Stomach (tissue), 9 donors: ENCODE data around the gene ERBB4. TPM values are rescaled to one million over a fixed set of nuclear protein-coding genes. Genes with fewer than 3 reads are reported as not detected.
"Not testable (repeated sequence)": the region's sequence is repeated elsewhere in the genome, so short reads cannot be mapped to it uniquely, and the experiment has no call there.

Experiments
- DNase-seq, 2 donors: peaks; one replicate each; pipeline versions ENCODE4 v3.0.0 to v3.0.0-alpha.2; 2013 to 2019
- H3K27ac ChIP-seq, 5 donors: fragments of 200-600 bp in 4 of 5; sonication (generic) in 4 of 5; one replicate each; pipeline ENCODE4 v1.5.1; 2013 to 2019; ENCODE audit warnings: mild to moderate bottlenecking in 1 of 5, moderate library complexity in 1 of 5
- H3K27me3 ChIP-seq, 3 donors: fragments of 200-600 bp; sonication (generic); one replicate each; pipeline ENCODE4 v1.5.1; 2017 to 2019; ENCODE audit warnings: mixed run types in 1 of 3
- H3K36me3 ChIP-seq, 4 donors: fragments of 200-600 bp; sonication (generic); 1 replicate in 3 of 4; 2 replicates in 1 of 4; pipeline ENCODE4 v1.5.1; 2016 to 2019
- H3K4me1 ChIP-seq, 4 donors: fragments of 200-600 bp; sonication (generic); one replicate each; pipeline ENCODE4 v1.5.1; 2016 to 2019
- H3K4me3 ChIP-seq, 4 donors: fragments of 200-600 bp; sonication (generic) in 3 of 4; one replicate each; pipeline ENCODE4 v1.5.1; 2016 to 2019; ENCODE audit warnings: mild to moderate bottlenecking in 1 of 4
- H3K9me3 ChIP-seq, 4 donors: fragments of 200-600 bp; sonication (generic); one replicate each; pipeline ENCODE4 v1.5.1; 2016 to 2019
- EP300 ChIP-seq: sonication (generic); formaldehyde crosslinking; IDR thresholded peaks from one replicate; pipeline ENCODE4 v1.6.1; 2017; ENCODE audit warnings: antibody characterized with exemption
- POLR2A ChIP-seq, 4 donors: fragments of 450-650 bp; IDR thresholded peaks; one replicate each; pipeline ENCODE4 v1.6.1; 2016; ENCODE audit warnings: antibody characterized with exemption in 4 of 4, control low read depth in 2 of 4, mild to moderate bottlenecking in 1 of 4, moderate library complexity in 1 of 4
- POLR2AphosphoS5 ChIP-seq, 3 donors: sonication (generic); formaldehyde crosslinking; IDR thresholded peaks; one replicate each; pipeline ENCODE4 v1.6.1; 2016; ENCODE audit warnings: antibody characterized with exemption in 3 of 3
- WGBS, 5 donors: extraction: QIAGEN DNeasy Blood & Tissue Kit in 3 of 5; methylation state at CpG; one replicate each; pipeline versions ENCODE4 v1.1.5 to v1.1.7; 2013 to 2018; 5-methylcytosine and 5-hydroxymethylcytosine counted together
- intact Hi-C: fragments of 100-400 bp; cut with DNase I; formaldehyde crosslinking; loops from one replicate; pipeline ENCODE4 v1.15.1; 2023; ENCODE audit warnings: low total_unique reads
- polyA plus RNA-seq, 3 donors: library from polyadenylated mRNA; stranded (reverse); fragments of 200-250 nt; gene quantifications; one replicate each; pipeline ENCODE4 v1.2.3, GENCODE V29; 2013
- total RNA-seq, 5 donors: library from RNA; depleted of rRNA; stranded (reverse); fragments of >200 nt; gene quantifications; one replicate each; pipeline versions ENCODE4 v1.1.0 to v1.2.3, GENCODE V29; 2014 to 2016
- TF ChIP-seq, protein P1 (sequence below), 7 experiments: fragments of 450-650 bp in 4 of 7; fragments of 200-600 bp in 3 of 7; sonication (generic) in 3 of 7; IDR thresholded peaks; one replicate each; pipeline ENCODE4 v1.5.1; 2016 to 2019; ENCODE audit warnings: antibody characterized with exemption in 7 of 7, control low read depth in 2 of 7, mild to moderate bottlenecking in 1 of 7
- donor health status: healthy with polysubstance abuse.
- donor health status: Bipolar disorder and iron deficiency.
- donor health status: healthy.

Gene ERBB4
- total and polyA plus RNA-seq, 8 donors: 0.12 to 2.5 (median 0.45) TPM; not detected in 1

DNA sequence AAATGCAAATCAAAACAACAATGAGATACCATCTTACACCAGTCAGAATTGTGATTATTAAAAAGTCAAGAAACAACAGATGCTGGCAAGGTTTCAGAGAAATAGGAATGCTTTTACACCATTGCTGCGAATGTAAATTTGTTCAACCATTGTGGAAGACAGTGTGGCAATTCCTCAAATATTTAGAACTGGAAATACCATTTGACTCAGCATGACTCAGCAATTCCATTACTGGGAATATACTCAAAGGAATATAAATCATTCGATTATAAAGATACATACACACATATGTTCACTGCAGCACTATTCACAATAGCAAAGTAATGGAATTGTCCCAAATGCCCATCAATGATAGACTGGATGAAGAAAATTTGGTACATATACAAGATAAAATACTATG lies 516.7 kb downstream of the ERBB4 start:
- no peak overlapping the region for H3K27ac ChIP-seq
- H3K4me3 ChIP-seq: no peak overlapping the region
- H3K27me3 ChIP-seq: no peaks in the 10 kb centered on the region
- no peaks in the 10 kb centered on the region for H3K4me1 ChIP-seq
- 73 to 85% (median 80%) methylated on average over 2 of the region's 2 CpGs for WGBS, 5 donors
- intact Hi-C loops: no loop called here
- no peak for DNase-seq
- H3K36me3 ChIP-seq: no peaks in the 10 kb centered on the region
- TF ChIP-seq POLR2A (IDR thresholded peaks at IDR 0.05) (no peak), POLR2AphosphoS5 (IDR thresholded peaks at IDR 0.05) (no peak), EP300 (no peak)
- TF ChIP-seq, protein P1, sequence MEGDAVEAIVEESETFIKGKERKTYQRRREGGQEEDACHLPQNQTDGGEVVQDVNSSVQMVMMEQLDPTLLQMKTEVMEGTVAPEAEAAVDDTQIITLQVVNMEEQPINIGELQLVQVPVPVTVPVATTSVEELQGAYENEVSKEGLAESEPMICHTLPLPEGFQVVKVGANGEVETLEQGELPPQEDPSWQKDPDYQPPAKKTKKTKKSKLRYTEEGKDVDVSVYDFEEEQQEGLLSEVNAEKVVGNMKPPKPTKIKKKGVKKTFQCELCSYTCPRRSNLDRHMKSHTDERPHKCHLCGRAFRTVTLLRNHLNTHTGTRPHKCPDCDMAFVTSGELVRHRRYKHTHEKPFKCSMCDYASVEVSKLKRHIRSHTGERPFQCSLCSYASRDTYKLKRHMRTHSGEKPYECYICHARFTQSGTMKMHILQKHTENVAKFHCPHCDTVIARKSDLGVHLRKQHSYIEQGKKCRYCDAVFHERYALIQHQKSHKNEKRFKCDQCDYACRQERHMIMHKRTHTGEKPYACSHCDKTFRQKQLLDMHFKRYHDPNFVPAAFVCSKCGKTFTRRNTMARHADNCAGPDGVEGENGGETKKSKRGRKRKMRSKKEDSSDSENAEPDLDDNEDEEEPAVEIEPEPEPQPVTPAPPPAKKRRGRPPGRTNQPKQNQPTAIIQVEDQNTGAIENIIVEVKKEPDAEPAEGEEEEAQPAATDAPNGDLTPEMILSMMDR (IDR thresholded peaks at IDR 0.05): no peak
- no peaks in the 10 kb centered on the region for H3K9me3 ChIP-seq

DNA sequence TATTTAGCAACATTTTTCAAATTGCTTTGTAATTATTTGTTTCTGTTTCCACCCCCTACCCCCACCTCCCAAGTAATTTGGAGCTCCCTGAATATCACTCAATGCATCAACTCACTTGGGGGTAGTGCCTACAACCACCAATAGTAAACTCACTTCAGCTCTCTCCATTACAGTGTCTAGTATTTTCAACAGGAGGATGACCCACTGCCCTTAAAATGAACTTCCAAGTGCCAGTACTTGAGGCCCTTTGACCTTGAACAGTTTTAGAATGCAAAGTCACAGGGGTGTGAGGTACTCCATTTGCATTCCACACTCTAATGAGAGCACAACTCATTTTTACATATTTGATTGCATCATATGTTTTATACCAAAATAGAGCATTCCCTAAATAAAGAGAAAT lies 523.0 kb downstream of the ERBB4 start:
- Histone ChIP-seq H3K9me3 (no peaks in the 10 kb centered on the region), H3K4me3 (no peak overlapping the region), H3K36me3 (no peaks in the 10 kb centered on the region), H3K27ac (no peak overlapping the region), H3K27me3 (no peaks in the 10 kb centered on the region), H3K4me1 (no peaks in the 10 kb centered on the region)
- DNase-seq: no peak
- intact Hi-C loops: no loop called here
- TF ChIP-seq POLR2AphosphoS5 (IDR thresholded peaks at IDR 0.05) (no peak), EP300 (no peak), POLR2A (IDR thresholded peaks at IDR 0.05) (no peak)
- TF ChIP-seq, protein P1 (IDR thresholded peaks at IDR 0.05): no peak

GRCh38 chr2:212013626-212014025 lies 525.0 kb downstream of the ERBB4 start:
- 69 to 78% (median 76%) methylated on average over 2 of the region's 2 CpGs for WGBS, 5 donors
- H3K27me3 ChIP-seq: no peaks in the 10 kb centered on the region
- TF ChIP-seq POLR2A (IDR thresholded peaks at IDR 0.05): no peak
- TF ChIP-seq, protein P1 (IDR thresholded peaks at IDR 0.05): no peak
- TF ChIP-seq EP300: no peak
- no peak for TF ChIP-seq POLR2AphosphoS5 (IDR thresholded peaks at IDR 0.05)
- H3K4me3 ChIP-seq: no peak overlapping the region
- no peaks in the 10 kb centered on the region for H3K4me1 ChIP-seq
- DNase-seq: no peak
- H3K9me3 ChIP-seq: no peaks in the 10 kb centered on the region
- H3K27ac ChIP-seq: no peak overlapping the region
- no peaks in the 10 kb centered on the region for H3K36me3 ChIP-seq
- intact Hi-C loops: no loop called here

- H3K4me3 ChIP-seq, H3K9me3 ChIP-seq, H3K4me1 ChIP-seq, intact Hi-C loops, H3K36me3 ChIP-seq, H3K27me3 ChIP-seq, DNase-seq, H3K27ac ChIP-seq: not testable (repeated sequence)
- 25 to 69% (median 52%) methylated on average over 3 of the region's 3 CpGs for WGBS, 5 donors
Observed at GRCh38 chr2:212010305-212010704, 528.3 kb downstream of the ERBB4 start.

DNA sequence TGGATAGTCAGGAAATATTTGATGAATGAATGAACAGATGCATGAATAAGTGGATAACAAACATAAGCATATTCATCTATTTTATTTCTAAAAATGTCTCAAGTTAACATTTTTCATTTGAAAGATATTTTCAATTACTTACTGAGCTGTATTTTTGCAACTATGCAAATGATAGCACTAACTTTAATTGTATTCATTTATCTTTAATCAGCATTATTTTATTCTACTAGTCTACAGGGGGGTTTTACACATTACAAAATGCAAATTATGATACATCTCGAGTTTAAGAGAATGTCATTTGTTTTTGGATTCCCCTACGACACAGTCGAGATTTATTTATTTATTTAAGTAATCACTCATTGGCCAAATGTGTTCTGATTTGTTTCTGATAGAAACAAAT lies 530.6 kb downstream of the ERBB4 start:
- intact Hi-C loops: no loop called here
- Histone ChIP-seq H3K36me3 (no peaks in the 10 kb centered on the region), H3K4me3 (no peak overlapping the region), H3K9me3 (no peaks in the 10 kb centered on the region), H3K27ac (no peak overlapping the region), H3K27me3 (no peaks in the 10 kb centered on the region), H3K4me1 (no peaks in the 10 kb centered on the region)
- DNase-seq: no peak
- TF ChIP-seq EP300 (no peak), POLR2AphosphoS5 (IDR thresholded peaks at IDR 0.05) (no peak), POLR2A (IDR thresholded peaks at IDR 0.05) (no peak)
- TF ChIP-seq, protein P1 (IDR thresholded peaks at IDR 0.05): no peak
- 56 to 64% (median 61%) methylated on average over 3 of the region's 3 CpGs for WGBS, 5 donors
